Measurements from ENCODE around the gene DEK. TPM values are rescaled to one million over a fixed set of nuclear protein-coding genes. Genes with fewer than 3 reads are reported as not detected.
"Not testable (repeated sequence)": the region's sequence is repeated elsewhere in the genome, so short reads cannot be mapped to it uniquely, and the experiment has no call there.

DEK gene
- 100 to 1,000 TPM; 174 to 176 TPM for total RNA-seq

GRCh38 chr6:18264219-18264922 is at the start of gene DEK:
Gene DEK (minus strand): TSS chr6:18264530. CDS start chr6:18263987, 543 bp downstream.
- CTCF ChIA-PET = no interaction called here

GRCh38 chr6:18312368-18312767 is 48.0 kb upstream of the DEK start:
- ChIA-PET POLR2A (no interaction called here), CTCF (interaction anchor here (0.6 kb wide), 1 partner anchor 281 kb away, joined by 3 read pairs; no protein-coding TSS in a partner anchor)

More at GRCh38 chr6:18264219-18264922, at the start of gene DEK:
- POLR2A ChIA-PET = interaction anchor here (0.7 kb wide), 1 partner anchor 557 kb away, joined by 3 read pairs; the partner anchor contains the start of gene NUP153

GRCh38 chr6:18310010-18310409 is 45.7 kb upstream of the DEK start:
- CTCF ChIA-PET, POLR2A ChIA-PET: not testable (repeated sequence)

- ChIA-PET CTCF (no interaction called here), POLR2A (no interaction called here)
Observed at GRCh38 chr6:18309046-18309445, 44.7 kb upstream of the DEK start.

- POLR2A ChIA-PET = no interaction called here
- CTCF ChIA-PET = interaction anchor here (0.7 kb wide), 1 partner anchor 35 kb away, joined by 5 read pairs; no protein-coding TSS in a partner anchor
Observed at GRCh38 chr6:18308070-18308735, 43.9 kb upstream of the DEK start.

- CTCF ChIA-PET = no interaction called here
- POLR2A ChIA-PET = no interaction called here
Observed at GRCh38 chr6:18306977-18307376, 42.6 kb upstream of the DEK start.

- POLR2A ChIA-PET = no interaction called here
Observed at GRCh38 chr6:18302561-18303439, 38.5 kb upstream of the DEK start.

GRCh38 chr6:18293076-18293904 is 29.0 kb upstream of the DEK start:
- CTCF ChIA-PET = interaction anchor here (0.5 kb wide), 1 partner anchor 424 kb away, joined by 5 read pairs; no protein-coding TSS in a partner anchor
- POLR2A ChIA-PET = no interaction called here

More at GRCh38 chr6:18302561-18303439, 38.5 kb upstream of the DEK start:
- CTCF ChIA-PET = no interaction called here

GRCh38 chr6:18289283-18289682 is 25.0 kb upstream of the DEK start:
- ChIA-PET POLR2A (no interaction called here), CTCF (no interaction called here)

- CTCF ChIA-PET = no interaction called here
- POLR2A ChIA-PET = no interaction called here
Observed at GRCh38 chr6:18284261-18284660, 19.9 kb upstream of the DEK start.

- POLR2A ChIA-PET = no interaction called here
- CTCF ChIA-PET = no interaction called here
Observed at GRCh38 chr6:18281564-18281963, 17.2 kb upstream of the DEK start.

GRCh38 chr6:18280084-18280483 is 15.8 kb upstream of the DEK start:
- ChIA-PET POLR2A (no interaction called here), CTCF (no interaction called here)

GRCh38 chr6:18279422-18279821 is 15.1 kb upstream of the DEK start:
- ChIA-PET CTCF (no interaction called here), POLR2A (no interaction called here)

- CTCF ChIA-PET = interaction anchor here (1.0 kb wide), 1 partner anchor 108 kb away, joined by 3 read pairs; no protein-coding TSS in a partner anchor
- POLR2A ChIA-PET = no interaction called here
Observed at GRCh38 chr6:18277237-18278006, 13.1 kb upstream of the DEK start.

GRCh38 chr6:18276610-18277236 is 12.4 kb upstream of the DEK start:
- POLR2A ChIA-PET = no interaction called here
- CTCF ChIA-PET = interaction anchor here (1.0 kb wide), 1 partner anchor 109 kb away, joined by 3 read pairs; no protein-coding TSS in a partner anchor

GRCh38 chr6:18270216-18270615 is 5.9 kb upstream of the DEK start:
- CTCF ChIA-PET = no interaction called here
- POLR2A ChIA-PET = no interaction called here

- POLR2A ChIA-PET = no interaction called here
- CTCF ChIA-PET = no interaction called here
Observed at GRCh38 chr6:18269717-18270116, 5.4 kb upstream of the DEK start.

- ChIA-PET CTCF (no interaction called here), POLR2A (no interaction called here)
Observed at GRCh38 chr6:18269253-18269652, 4.9 kb upstream of the DEK start.
